GM11168 (cell line): ENCODE results near the gene GALNTL6.

ENCODE experiments used
- in situ Hi-C: fragments of 300-500 bp; cut with MboI; formaldehyde crosslinking; loops from one replicate; pipeline ENCODE4 v1.12.0; 2022; ENCODE audit warnings: low sequenced_read_pairs; ENCODE audit not compliant: unreplicated experiment

Gene GALNTL6

DNA sequence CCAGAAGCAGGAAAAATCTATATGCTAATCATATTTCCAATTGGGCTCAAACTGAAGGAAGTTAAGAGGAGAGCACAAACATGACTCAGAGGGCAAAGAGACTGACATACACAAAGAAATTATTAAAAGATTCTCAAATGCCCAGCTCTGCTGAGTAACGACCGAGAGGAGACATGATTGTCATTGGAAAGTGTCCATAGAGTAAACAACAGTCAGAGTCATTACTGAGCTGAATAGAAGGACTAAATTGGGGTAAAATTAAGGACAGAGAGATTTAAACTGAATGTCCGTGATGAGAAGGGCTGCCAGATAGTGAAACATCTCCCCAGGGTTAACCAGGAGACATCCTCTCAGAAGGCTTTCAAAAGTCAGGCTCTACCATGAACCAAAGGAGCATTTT lies 1244.2 kb downstream of the GALNTL6 start:
- in situ Hi-C loops: no loop called here

- in situ Hi-C loops: no loop called here
Measured at GRCh38 chr4:173057901-173058300, 1244.7 kb downstream of the GALNTL6 start.

DNA sequence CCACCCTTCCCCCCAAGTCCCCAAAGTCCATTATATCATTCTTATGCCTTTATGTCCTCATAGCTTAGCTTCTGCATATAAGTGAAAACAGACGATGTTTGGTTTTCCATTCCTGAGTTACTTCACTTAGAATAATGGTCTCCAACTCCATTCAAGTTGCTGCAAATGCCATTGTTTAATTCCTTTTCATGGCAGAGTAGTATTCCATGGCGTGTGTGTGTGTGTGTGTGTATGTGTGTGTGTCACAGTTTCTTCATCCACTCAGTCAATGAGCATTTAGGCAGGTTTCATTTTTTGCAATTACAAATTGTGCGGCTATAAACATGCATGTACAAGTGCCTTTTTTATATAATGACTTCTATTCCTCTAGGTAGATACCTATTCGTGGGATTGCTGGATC lies 1248.0 kb downstream of the GALNTL6 start:
- in situ Hi-C loops: no loop called here

DNA sequence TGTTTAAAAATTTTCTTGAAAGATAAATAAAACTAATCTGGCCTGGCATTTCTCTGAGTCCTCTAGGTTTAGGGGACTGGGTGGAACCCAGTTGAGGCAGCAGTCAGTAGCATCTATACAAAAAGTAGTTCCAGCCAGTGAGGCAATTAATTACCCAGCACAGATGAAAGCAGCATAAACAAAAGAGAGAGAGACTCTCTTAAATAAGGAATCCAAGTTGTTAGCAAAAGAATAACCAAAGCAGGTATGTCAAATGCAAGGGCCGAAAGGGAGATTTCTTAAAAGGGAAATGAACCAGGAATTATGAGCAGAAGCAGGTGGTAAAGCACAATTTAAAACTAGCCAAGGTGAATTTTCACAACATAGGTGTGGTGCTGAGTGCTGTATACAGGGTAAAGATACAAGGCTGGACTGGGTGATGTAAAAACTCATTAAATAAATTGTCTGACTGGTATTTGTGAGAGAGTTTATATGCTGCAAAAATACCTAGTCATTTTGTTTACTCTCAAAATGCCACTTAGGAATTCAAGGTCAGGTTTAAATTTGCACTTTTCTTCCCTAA lies 1260.8 kb downstream of the GALNTL6 start:
- in situ Hi-C loops: no loop called here

- in situ Hi-C loops: no loop called here
Measured at GRCh38 chr4:173074501-173074946, 1261.3 kb downstream of the GALNTL6 start.

GRCh38 chr4:173076903-173077634 lies 1263.9 kb downstream of the GALNTL6 start:
- in situ Hi-C loops: no loop called here

GRCh38 chr4:173088144-173088543 lies 1274.9 kb downstream of the GALNTL6 start:
- in situ Hi-C loops: no loop called here
